WTC11 (cell line): ENCODE results near the gene FAM193B.

ENCODE experiments used
- CTCF ChIP-seq: fragments of 200-600 bp; IDR thresholded peaks from 2 replicates; pipeline ENCODE4 v1.8.0; 2022; ENCODE audit warnings: antibody characterized with exemption
- ELF4 ChIP-seq: sonication (generic); formaldehyde crosslinking; IDR thresholded peaks from 2 replicates; pipeline ENCODE4 v1.8.1; 2022; ENCODE audit warnings: low read depth, mild to moderate bottlenecking, moderate library complexity, missing genetic modification reagents
- GTF2I ChIP-seq: fragments of 250-450 bp; sonication (Bioruptor Pico); conservative IDR thresholded peaks from 2 replicates; pipeline ENCODE4 v1.4.0; 2021; ENCODE audit warnings: mild to moderate bottlenecking
- NR2C2 ChIP-seq: sonication (generic); formaldehyde crosslinking; IDR thresholded peaks from 2 replicates; pipeline ENCODE4 v1.8.0; 2022; ENCODE audit warnings: mild to moderate bottlenecking, missing genetic modification reagents
- NR3C1 ChIP-seq: sonication (generic); formaldehyde crosslinking; conservative IDR thresholded peaks from 2 replicates; pipeline ENCODE4 v1.8.1; 2023; ENCODE audit warnings: low read depth, mild to moderate bottlenecking, missing genetic modification reagents
- SP1 ChIP-seq: sonication (generic); formaldehyde crosslinking; conservative IDR thresholded peaks from 2 replicates; pipeline ENCODE4 v1.8.1; 2022; ENCODE audit warnings: missing genetic modification reagents
- TP53 ChIP-seq: sonication (generic); formaldehyde crosslinking; IDR thresholded peaks from 2 replicates; pipeline ENCODE4 v1.8.1; 2023; ENCODE audit warnings: mild to moderate bottlenecking, missing genetic modification reagents
- ZNF232 ChIP-seq: sonication (generic); formaldehyde crosslinking; IDR thresholded peaks from 2 replicates; pipeline ENCODE4 v1.8.0; 2022; ENCODE audit warnings: mild to moderate bottlenecking, missing genetic modification reagents
- ZNF396 ChIP-seq: fragments of 250-450 bp; sonication (Bioruptor Pico); IDR thresholded peaks from 2 replicates; pipeline ENCODE4 v1.8.0; 2021; ENCODE audit warnings: mild to moderate bottlenecking, moderate library complexity, borderline replicate concordance
- TF ChIP-seq, protein P1 (sequence below): sonication (generic); formaldehyde crosslinking; conservative IDR thresholded peaks from 2 replicates; pipeline ENCODE4 v1.8.1; 2022; ENCODE audit warnings: mild to moderate bottlenecking, missing genetic modification reagents
- TF ChIP-seq, protein P2 (sequence below): sonication (generic); formaldehyde crosslinking; IDR thresholded peaks from 2 replicates; pipeline ENCODE4 v1.8.1; 2023; ENCODE audit warnings: mild to moderate bottlenecking, missing genetic modification reagents, moderate library complexity
- TF ChIP-seq, protein P3 (sequence below): sonication (generic); formaldehyde crosslinking; IDR thresholded peaks from 2 replicates; pipeline ENCODE4 v1.8.1; 2022; ENCODE audit warnings: mild to moderate bottlenecking, missing genetic modification reagents, moderate library complexity, borderline replicate concordance
- TF ChIP-seq, protein P4 (sequence below): sonication (generic); formaldehyde crosslinking; IDR thresholded peaks from 2 replicates; pipeline ENCODE4 v1.8.0; 2022; ENCODE audit warnings: mild to moderate bottlenecking, missing genetic modification reagents

DNA sequence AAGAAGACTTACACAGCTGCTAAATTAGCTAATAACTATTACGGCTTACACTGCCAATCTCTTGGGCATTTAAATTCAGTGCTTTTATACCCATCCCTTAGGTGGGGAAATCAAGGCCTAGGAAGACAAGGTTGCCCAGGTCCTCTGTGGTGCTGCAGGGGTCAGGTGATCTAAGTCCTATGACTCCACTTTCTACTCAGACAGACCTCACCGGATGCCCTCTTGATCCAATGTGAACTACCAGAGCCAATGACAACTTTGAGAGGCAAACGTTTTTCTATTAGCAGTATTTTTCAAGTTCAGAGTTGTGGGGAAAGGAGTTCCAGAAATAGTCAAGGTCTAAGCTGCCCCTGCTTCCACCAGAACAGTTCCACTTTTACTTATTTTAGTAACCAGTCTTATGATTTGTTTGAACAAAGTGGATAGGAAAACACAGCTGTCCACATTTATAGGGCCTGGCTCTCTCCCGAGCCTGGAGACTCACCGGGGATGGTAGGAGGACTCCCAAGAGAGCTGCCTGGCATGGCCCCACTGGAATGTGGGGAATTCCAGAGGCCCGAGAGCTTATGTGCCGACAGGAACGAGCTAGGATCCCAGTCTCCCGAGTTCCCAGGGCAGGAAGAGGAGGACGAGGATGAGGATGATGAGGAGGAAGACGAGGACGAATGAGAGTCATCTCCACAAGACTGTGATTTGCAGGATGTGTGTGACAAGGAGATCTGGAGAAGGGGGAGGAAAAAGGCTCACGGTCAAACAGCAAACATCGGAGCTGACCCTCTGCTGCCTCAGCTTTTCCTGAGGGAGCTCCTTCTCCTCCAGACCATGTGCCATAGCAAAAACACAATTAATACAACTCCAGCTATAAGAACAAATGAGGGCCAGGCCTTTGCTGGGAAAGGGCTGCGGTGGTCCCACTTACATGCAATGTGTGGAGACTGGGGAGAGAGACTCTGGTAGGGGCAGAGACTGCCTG, 16.7 kb downstream of the FAM193B start:
- TF ChIP-seq CTCF, result no peak
- no peak for TF ChIP-seq NR2C2 (CRISPR knock-in tag)
- TF ChIP-seq, protein P1, sequence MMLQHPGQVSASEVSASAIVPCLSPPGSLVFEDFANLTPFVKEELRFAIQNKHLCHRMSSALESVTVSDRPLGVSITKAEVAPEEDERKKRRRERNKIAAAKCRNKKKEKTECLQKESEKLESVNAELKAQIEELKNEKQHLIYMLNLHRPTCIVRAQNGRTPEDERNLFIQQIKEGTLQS (CRISPR knock-in tag), result no peak
- TF ChIP-seq ELF4 (CRISPR knock-in tag), result no peak
- TF ChIP-seq GTF2I (CRISPR knock-in tag), result no peak
- no peak for TF ChIP-seq ZNF232 (CRISPR knock-in tag)
- TF ChIP-seq, protein P2, sequence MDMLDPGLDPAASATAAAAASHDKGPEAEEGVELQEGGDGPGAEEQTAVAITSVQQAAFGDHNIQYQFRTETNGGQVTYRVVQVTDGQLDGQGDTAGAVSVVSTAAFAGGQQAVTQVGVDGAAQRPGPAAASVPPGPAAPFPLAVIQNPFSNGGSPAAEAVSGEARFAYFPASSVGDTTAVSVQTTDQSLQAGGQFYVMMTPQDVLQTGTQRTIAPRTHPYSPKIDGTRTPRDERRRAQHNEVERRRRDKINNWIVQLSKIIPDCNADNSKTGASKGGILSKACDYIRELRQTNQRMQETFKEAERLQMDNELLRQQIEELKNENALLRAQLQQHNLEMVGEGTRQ (CRISPR knock-in tag), result no peak
- TF ChIP-seq TP53 (CRISPR knock-in tag), result no peak
- TF ChIP-seq, protein P3, sequence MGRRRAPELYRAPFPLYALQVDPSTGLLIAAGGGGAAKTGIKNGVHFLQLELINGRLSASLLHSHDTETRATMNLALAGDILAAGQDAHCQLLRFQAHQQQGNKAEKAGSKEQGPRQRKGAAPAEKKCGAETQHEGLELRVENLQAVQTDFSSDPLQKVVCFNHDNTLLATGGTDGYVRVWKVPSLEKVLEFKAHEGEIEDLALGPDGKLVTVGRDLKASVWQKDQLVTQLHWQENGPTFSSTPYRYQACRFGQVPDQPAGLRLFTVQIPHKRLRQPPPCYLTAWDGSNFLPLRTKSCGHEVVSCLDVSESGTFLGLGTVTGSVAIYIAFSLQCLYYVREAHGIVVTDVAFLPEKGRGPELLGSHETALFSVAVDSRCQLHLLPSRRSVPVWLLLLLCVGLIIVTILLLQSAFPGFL (CRISPR knock-in tag), result no peak
- no peak for TF ChIP-seq SP1 (CRISPR knock-in tag)
- no peak for TF ChIP-seq ZNF396 (CRISPR knock-in tag)
- TF ChIP-seq, protein P4, sequence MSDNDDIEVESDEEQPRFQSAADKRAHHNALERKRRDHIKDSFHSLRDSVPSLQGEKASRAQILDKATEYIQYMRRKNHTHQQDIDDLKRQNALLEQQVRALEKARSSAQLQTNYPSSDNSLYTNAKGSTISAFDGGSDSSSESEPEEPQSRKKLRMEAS, result no peak
- no peak for TF ChIP-seq NR3C1 (CRISPR knock-in tag)
